ENCODE results near the gene OSBPL6.

- TF ChIP-seq CTCF (IDR thresholded peaks at IDR 0.05; ENCODE audit: low read depth, low read length) (no peak), POLR2A (IDR thresholded peaks at IDR 0.05; ENCODE audit: extremely low read depth, insufficient read length) (no peak), MAX (IDR thresholded peaks at IDR 0.05; ENCODE audit: low read depth, low read length) (no peak), MYC (IDR thresholded peaks at IDR 0.05; ENCODE audit: low read depth, low read length) (no peak)
These were observed 189.4 kb downstream of the OSBPL6 start for GRCh38 chr2:178383718-178384117.

All from NB4 (cell line).